ENCODE results near the gene MAT1A.

DNA sequence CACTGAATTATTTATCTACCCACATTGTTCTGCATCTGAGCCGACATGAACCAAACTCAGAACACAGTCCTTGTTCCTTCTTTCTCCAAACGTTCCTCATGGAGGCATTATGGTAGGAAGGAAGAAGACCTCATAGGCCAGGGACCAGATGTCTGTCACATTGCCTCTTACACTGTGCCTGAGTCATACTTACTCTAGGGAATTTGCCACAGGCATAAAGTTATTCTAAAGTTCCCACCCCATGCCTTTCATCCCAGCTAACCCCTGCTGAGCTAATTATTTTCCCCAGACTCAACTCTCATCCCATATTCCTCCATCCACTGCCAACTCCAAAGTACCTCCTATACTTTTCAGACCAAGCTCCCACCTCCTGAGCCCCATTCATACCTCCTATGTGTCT is 21.2 kb downstream of the MAT1A start:
- TF ChIP-seq CEBPB (IDR thresholded peaks at IDR 0.05) (no peak), TEAD4 (IDR thresholded peaks at IDR 0.05) (no peak), CREB1 (IDR thresholded peaks at IDR 0.05; ENCODE audit: low read depth) (no peak), YY1 (IDR thresholded peaks at IDR 0.05; ENCODE audit: low read depth) (no peak), EP300 (IDR thresholded peaks at IDR 0.05; ENCODE audit: borderline replicate concordance) (no peak), EGR1 (IDR thresholded peaks at IDR 0.05) (no peak), RAD21 (IDR thresholded peaks at IDR 0.05; ENCODE audit: low read depth) (no peak), NFIC (IDR thresholded peaks at IDR 0.05) (no peak), FOXM1 (IDR thresholded peaks at IDR 0.05; ENCODE audit: borderline replicate concordance, low read depth) (no peak), TAF1 (IDR thresholded peaks at IDR 0.05; ENCODE audit: low read depth) (no peak)
- TF ChIP-seq, protein P1, sequence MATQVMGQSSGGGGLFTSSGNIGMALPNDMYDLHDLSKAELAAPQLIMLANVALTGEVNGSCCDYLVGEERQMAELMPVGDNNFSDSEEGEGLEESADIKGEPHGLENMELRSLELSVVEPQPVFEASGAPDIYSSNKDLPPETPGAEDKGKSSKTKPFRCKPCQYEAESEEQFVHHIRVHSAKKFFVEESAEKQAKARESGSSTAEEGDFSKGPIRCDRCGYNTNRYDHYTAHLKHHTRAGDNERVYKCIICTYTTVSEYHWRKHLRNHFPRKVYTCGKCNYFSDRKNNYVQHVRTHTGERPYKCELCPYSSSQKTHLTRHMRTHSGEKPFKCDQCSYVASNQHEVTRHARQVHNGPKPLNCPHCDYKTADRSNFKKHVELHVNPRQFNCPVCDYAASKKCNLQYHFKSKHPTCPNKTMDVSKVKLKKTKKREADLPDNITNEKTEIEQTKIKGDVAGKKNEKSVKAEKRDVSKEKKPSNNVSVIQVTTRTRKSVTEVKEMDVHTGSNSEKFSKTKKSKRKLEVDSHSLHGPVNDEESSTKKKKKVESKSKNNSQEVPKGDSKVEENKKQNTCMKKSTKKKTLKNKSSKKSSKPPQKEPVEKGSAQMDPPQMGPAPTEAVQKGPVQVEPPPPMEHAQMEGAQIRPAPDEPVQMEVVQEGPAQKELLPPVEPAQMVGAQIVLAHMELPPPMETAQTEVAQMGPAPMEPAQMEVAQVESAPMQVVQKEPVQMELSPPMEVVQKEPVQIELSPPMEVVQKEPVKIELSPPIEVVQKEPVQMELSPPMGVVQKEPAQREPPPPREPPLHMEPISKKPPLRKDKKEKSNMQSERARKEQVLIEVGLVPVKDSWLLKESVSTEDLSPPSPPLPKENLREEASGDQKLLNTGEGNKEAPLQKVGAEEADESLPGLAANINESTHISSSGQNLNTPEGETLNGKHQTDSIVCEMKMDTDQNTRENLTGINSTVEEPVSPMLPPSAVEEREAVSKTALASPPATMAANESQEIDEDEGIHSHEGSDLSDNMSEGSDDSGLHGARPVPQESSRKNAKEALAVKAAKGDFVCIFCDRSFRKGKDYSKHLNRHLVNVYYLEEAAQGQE (IDR thresholded peaks at IDR 0.05; ENCODE audit: low read depth), result no peak
- TF ChIP-seq, protein P2, sequence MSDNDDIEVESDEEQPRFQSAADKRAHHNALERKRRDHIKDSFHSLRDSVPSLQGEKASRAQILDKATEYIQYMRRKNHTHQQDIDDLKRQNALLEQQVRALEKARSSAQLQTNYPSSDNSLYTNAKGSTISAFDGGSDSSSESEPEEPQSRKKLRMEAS (IDR thresholded peaks at IDR 0.05), result no peak
- TF ChIP-seq, protein P3, sequence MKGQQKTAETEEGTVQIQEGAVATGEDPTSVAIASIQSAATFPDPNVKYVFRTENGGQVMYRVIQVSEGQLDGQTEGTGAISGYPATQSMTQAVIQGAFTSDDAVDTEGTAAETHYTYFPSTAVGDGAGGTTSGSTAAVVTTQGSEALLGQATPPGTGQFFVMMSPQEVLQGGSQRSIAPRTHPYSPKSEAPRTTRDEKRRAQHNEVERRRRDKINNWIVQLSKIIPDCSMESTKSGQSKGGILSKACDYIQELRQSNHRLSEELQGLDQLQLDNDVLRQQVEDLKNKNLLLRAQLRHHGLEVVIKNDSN (IDR thresholded peaks at IDR 0.05), result no peak
